Measurements from ENCODE around the gene MAPK14. TPM values are rescaled to one million over a fixed set of nuclear protein-coding genes. Genes with fewer than 3 reads are reported as not detected.
A peak's percentile ranks its signal among the peaks of the same experiment; 100 is the strongest.
"Not testable (repeated sequence)": the region's sequence is repeated elsewhere in the genome, so short reads cannot be mapped to it uniquely, and the experiment has no call there.

The MAPK14 gene
- total and polyA plus RNA-seq, 12 donors: 9.2 to 38.1 (median 29.3) TPM

DNA sequence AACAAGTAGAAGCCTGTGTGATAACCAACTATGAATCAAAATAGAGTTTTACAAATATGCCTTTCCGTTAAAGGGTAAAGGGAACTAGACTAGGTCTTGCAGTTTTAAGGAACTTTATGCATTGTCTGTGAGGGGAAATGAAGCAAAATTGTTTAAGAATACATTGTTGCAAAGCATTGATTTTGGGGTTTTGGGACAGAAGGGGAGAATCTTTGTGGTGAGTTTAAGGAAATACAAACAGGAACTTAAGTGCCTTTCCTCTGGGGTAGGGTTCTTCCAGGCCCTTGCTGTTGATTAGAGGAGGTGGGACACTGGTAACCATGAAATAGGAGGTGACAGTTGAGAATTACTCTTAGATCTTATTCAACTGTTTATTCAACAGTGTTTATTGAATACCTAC lies 4.7 kb downstream of the MAPK14 start:
- Histone ChIP-seq H3K9me3 (no peaks in the 10 kb centered on the region), H3K27ac (peak overlapping the region in 1 of 10 donors; percentile 96), H3K4me1 (peaks cover 8 to 79% (median 69%) of the 10 kb centered on the region in 9 donors), H3K27me3 (no peaks in the 10 kb centered on the region), H3K36me3 (no peaks in the 10 kb centered on the region), H3K4me3 (peak overlapping the region in 1 of 10 donors; percentile 1)
- ATAC-seq: no peak
- DNase-seq: no peak
- intact Hi-C loops (cut with DNase I): loop anchor here in 1 of 10 donors (5.0 kb wide), 1 partner anchor 165 kb away; the partner anchor contains the start of gene BRPF3
- 79 to 81% methylated on average over 1 of the region's 1 CpG for WGBS, 2 donors
- TF ChIP-seq, protein P1, sequence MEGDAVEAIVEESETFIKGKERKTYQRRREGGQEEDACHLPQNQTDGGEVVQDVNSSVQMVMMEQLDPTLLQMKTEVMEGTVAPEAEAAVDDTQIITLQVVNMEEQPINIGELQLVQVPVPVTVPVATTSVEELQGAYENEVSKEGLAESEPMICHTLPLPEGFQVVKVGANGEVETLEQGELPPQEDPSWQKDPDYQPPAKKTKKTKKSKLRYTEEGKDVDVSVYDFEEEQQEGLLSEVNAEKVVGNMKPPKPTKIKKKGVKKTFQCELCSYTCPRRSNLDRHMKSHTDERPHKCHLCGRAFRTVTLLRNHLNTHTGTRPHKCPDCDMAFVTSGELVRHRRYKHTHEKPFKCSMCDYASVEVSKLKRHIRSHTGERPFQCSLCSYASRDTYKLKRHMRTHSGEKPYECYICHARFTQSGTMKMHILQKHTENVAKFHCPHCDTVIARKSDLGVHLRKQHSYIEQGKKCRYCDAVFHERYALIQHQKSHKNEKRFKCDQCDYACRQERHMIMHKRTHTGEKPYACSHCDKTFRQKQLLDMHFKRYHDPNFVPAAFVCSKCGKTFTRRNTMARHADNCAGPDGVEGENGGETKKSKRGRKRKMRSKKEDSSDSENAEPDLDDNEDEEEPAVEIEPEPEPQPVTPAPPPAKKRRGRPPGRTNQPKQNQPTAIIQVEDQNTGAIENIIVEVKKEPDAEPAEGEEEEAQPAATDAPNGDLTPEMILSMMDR (IDR thresholded peaks at IDR 0.05): no peak

DNA sequence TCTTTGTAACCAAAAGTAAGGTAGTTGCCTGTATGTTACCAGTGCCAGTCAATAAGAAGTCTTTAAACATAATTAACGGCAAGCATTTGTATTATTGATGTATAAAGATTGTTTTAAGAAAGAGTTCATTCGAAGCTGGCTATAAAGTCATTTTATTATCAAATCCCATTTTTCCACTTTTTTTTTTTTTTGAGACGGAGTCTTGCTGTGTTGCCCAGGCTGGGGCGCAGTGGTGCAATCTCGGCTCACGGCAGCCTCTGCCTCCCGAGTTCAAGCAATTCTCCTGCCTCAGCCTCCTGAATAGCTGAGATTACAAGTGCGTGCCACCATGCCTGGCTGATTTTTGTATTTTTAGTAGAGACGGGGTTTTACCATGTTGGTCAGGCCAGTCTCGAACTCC lies 5.5 kb downstream of the MAPK14 start:
- not testable (repeated sequence) for H3K4me3 ChIP-seq, H3K36me3 ChIP-seq, H3K9me3 ChIP-seq, ATAC-seq, H3K27me3 ChIP-seq, DNase-seq
- H3K27ac ChIP-seq: peak overlapping the region in 1 of 10 donors; percentile 96
- intact Hi-C loops (cut with DNase I): loop anchor here in 1 of 10 donors (5.0 kb wide), 1 partner anchor 164 kb away; the partner anchor contains the start of gene BRPF3
- peaks cover 9 to 88% (median 78%) of the 10 kb centered on the region in 9 donors for H3K4me1 ChIP-seq
- WGBS, 2 donors: 95 to 96% methylated on average over 10 of the region's 10 CpGs

DNA sequence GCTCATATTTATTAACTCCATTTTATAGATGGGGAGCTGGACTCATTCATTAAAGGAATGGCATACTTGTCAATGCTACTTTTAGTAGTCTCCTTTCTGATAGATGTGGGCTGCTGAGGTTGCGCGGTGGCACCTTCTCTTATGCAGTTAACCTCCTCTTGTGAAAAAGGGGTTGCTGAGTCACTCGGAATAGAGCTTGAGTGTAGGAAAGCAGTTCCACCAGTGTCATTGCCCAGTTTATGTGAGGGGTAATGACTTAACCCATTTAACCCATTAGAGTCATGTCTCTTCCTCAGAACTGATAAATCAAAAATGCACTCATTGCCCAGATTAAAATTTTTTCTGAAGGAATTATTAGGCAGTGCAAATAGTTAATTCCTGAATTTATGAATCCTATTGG lies 6.3 kb downstream of the MAPK14 start:
- peak in 1 of 8 donors; percentile 59 for ATAC-seq
- H3K36me3 ChIP-seq: no peaks in the 10 kb centered on the region
- H3K4me1 ChIP-seq: peaks cover 13 to 96% (median 86%) of the 10 kb centered on the region in 9 donors
- H3K4me3 ChIP-seq: no peak overlapping the region
- intact Hi-C loops (cut with DNase I): loop anchor here in 1 of 10 donors (5.0 kb wide), 1 partner anchor 163 kb away; the partner anchor contains the start of gene BRPF3
- H3K27me3 ChIP-seq: no peaks in the 10 kb centered on the region
- no peak for DNase-seq
- TF ChIP-seq, protein P1 (IDR thresholded peaks at IDR 0.05): no peak
- WGBS, 2 donors: 71% methylated on average over 3 of the region's 3 CpGs
- no peaks in the 10 kb centered on the region for H3K9me3 ChIP-seq
- H3K27ac ChIP-seq: peak overlapping the region in 1 of 10 donors; percentile 96

DNA sequence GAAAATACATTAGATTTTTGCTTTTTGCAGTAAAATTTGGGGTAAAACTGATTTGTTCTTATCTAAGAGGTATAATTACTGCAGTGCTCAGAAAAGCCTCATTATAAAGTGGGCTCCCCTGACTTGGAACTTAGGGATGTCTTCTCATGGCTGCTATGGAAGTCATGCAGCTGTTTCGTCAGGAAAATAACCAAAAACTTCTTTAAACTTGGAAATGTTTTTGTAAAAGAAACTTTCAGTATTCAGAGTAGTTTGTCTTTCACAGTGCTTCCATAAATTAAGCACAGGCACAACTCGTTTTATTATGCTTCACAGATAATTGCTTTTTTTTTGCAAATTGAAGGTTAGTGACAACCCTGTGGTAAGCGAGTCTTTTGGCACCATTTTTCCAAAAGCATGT lies 6.8 kb downstream of the MAPK14 start:
- Histone ChIP-seq H3K27ac (no peak overlapping the region), H3K4me3 (no peak overlapping the region)

DNA sequence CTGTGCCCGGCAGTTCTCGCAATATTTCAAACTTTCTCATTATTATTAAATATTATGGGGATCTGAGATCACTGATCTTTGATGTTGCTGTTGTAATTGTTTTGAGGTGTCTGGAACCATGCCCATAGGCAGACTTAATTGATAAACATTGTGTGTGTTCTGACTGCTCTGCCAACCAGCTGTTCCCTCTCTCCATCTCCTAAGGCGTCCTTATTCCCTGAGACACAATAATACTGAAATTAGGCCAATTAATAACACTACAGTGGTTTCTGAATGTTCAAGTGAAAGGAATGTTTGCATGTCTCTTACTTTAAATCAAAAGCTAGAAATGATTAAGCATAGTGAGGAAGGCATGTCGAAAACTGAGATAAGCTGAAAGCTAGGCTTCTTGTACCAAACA lies 7.6 kb downstream of the MAPK14 start:
- peaks cover 11 to 100% (median 86%) of the 10 kb centered on the region in 9 donors for H3K4me1 ChIP-seq
- intact Hi-C loops (cut with DNase I): no loop called here
- H3K4me3 ChIP-seq: no peak overlapping the region
- no peaks in the 10 kb centered on the region for H3K36me3 ChIP-seq
- TF ChIP-seq, protein P1 (IDR thresholded peaks at IDR 0.05): no peak
- no peaks in the 10 kb centered on the region for H3K9me3 ChIP-seq
- ATAC-seq (no peak), DNase-seq (no peak)
- H3K27me3 ChIP-seq: no peaks in the 10 kb centered on the region
- no peak overlapping the region for H3K27ac ChIP-seq
- 67 to 70% methylated on average over 4 of the region's 4 CpGs for WGBS, 2 donors

More for the DNA sequence above, 6.8 kb downstream of the MAPK14 start:
- Histone ChIP-seq H3K27me3 (no peaks in the 10 kb centered on the region), H3K9me3 (no peaks in the 10 kb centered on the region), H3K4me1 (peaks cover 16 to 100% (median 86%) of the 10 kb centered on the region in 9 donors), H3K36me3 (no peaks in the 10 kb centered on the region)
- TF ChIP-seq, protein P1 (IDR thresholded peaks at IDR 0.05): no peak
- 65 to 77% methylated on average over 3 of the region's 3 CpGs for WGBS, 2 donors
- ATAC-seq: no peak
- intact Hi-C loops (cut with DNase I): loop anchor here in 1 of 10 donors (5.0 kb wide), 1 partner anchor 163 kb away; the partner anchor contains the start of gene BRPF3
- DNase-seq: no peak
